Progenitor cell of endocrine pancreas (in vitro differentiated cells): Measurements from ENCODE around the gene STAU1. TPM values are rescaled to one million over a fixed set of nuclear protein-coding genes. Genes with fewer than 3 reads are reported as not detected.
"Not testable (repeated sequence)": the region's sequence is repeated elsewhere in the genome, so short reads cannot be mapped to it uniquely, and the experiment has no call there.

Experiments
- DNase-seq: peaks from one replicate; pipeline ENCODE4 v3.0.0; 2021; ENCODE audit warnings: low spot score; ENCODE audit not compliant: unreplicated experiment
- H3K27ac Mint-ChIP-seq: 2 replicates; pipeline ENCODE4 v1.8.0; 2021; ENCODE audit warnings: mild to moderate bottlenecking, moderate library complexity, mixed read lengths
- H3K27me3 Mint-ChIP-seq: 2 replicates; pipeline ENCODE4 v1.8.0; 2021; ENCODE audit warnings: mixed read lengths
- H3K36me3 Mint-ChIP-seq: 2 replicates; pipeline ENCODE4 v1.8.0; 2022; ENCODE audit warnings: mixed read lengths; ENCODE audit not compliant: insufficient read depth
- H3K4me1 Mint-ChIP-seq: 2 replicates; pipeline ENCODE4 v1.8.0; 2021; ENCODE audit warnings: low read depth, mixed read lengths
- H3K4me3 Mint-ChIP-seq: 2 replicates; pipeline ENCODE4 v1.8.0; 2021; ENCODE audit warnings: low read depth, mild to moderate bottlenecking, moderate library complexity, mixed read lengths
- H3K9me3 Mint-ChIP-seq: 2 replicates; pipeline ENCODE4 v1.8.0; 2021; ENCODE audit warnings: low read depth, mixed read lengths
- total RNA-seq: library from RNA; stranded (reverse); gene quantifications from 2 replicates; pipeline ENCODE4 v1.2.1, GENCODE V29; 2021
- TF ChIP-seq, protein P1 (sequence below): fragments of 200-600 bp; sonication (generic); IDR thresholded peaks from one replicate; pipeline ENCODE4 v1.5.0; 2021; ENCODE audit warnings: antibody characterized with exemption, mild to moderate bottlenecking; ENCODE audit not compliant: unreplicated experiment

The STAU1 gene
- total RNA-seq, 1 donor from 2014 or later: 93.9 TPM

DNA sequence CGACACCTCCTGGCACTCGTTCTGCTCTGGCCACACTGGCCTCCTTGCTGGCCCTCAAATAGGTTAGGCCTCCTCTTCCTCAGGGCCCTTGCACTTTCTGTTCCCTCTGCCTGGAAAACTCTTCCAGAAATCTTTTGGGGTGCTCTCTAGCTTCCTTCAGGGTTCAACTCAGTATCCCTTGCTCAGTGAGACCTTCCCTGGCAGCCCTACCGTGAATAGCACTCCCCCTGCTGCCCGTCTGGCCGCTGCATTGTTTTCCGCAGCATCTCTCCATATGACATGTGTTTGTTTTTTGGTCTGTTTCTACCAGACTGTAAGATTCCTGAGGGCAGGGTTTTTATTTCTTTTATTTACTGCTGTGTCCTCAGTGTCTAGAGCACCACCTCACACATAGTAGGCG is 37.8 kb upstream of the STAU1 start:
- peaks cover 31% of the 10 kb centered on the region for H3K36me3 Mint-ChIP-seq
- H3K27me3 Mint-ChIP-seq: no peaks in the 10 kb centered on the region
- H3K4me3 Mint-ChIP-seq: no peak overlapping the region
- TF ChIP-seq, protein P1, sequence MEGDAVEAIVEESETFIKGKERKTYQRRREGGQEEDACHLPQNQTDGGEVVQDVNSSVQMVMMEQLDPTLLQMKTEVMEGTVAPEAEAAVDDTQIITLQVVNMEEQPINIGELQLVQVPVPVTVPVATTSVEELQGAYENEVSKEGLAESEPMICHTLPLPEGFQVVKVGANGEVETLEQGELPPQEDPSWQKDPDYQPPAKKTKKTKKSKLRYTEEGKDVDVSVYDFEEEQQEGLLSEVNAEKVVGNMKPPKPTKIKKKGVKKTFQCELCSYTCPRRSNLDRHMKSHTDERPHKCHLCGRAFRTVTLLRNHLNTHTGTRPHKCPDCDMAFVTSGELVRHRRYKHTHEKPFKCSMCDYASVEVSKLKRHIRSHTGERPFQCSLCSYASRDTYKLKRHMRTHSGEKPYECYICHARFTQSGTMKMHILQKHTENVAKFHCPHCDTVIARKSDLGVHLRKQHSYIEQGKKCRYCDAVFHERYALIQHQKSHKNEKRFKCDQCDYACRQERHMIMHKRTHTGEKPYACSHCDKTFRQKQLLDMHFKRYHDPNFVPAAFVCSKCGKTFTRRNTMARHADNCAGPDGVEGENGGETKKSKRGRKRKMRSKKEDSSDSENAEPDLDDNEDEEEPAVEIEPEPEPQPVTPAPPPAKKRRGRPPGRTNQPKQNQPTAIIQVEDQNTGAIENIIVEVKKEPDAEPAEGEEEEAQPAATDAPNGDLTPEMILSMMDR: no peak
- peak overlapping the region; percentile 74 for H3K27ac Mint-ChIP-seq
- H3K9me3 Mint-ChIP-seq: no peaks in the 10 kb centered on the region
- DNase-seq: no peak
- H3K4me1 Mint-ChIP-seq: no peaks in the 10 kb centered on the region

DNA sequence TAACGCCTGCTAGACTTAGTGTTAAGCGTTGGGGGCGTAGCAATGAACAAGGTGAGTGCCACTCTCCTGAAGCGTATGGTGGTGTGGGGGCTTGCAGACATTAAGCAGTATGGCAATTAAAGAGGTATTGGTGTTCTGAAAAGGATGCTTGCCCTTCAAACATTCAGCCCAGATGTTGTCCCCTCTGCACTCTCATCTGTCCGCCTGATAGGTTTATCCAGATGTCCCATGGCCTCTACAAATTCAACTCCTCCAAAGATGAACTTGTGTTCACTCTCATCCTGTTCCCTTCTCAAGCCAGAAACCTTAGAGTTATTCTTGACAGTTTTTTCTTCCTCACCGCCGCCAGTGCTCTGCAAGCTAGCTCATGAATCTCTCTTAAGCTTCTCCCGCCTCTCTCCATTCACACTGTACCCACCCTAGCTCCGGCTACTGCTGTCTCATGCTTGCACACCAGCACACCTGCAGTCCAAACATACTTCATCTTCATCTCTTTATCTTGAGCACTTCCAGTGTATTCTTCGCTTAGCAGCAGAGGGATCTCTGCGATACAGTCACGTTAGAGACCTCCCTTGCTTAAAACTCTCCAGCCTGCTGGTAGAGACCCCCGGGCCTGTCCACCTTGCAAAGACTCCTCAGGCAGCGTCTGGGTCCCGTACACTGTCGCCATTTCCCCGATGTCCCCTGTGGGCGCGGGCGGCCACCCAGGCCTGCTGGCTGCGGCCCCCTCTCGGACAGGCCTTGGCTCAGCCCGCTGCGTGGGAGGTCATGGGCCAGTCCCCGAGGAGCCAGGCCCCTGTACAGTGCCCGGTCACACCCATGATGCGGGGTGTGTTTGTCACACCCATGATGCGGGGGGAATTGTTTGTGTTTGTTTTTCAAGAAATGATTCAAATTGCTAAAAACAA is 32.0 kb upstream of the STAU1 start:
- H3K27me3 Mint-ChIP-seq: no peaks in the 10 kb centered on the region

DNA sequence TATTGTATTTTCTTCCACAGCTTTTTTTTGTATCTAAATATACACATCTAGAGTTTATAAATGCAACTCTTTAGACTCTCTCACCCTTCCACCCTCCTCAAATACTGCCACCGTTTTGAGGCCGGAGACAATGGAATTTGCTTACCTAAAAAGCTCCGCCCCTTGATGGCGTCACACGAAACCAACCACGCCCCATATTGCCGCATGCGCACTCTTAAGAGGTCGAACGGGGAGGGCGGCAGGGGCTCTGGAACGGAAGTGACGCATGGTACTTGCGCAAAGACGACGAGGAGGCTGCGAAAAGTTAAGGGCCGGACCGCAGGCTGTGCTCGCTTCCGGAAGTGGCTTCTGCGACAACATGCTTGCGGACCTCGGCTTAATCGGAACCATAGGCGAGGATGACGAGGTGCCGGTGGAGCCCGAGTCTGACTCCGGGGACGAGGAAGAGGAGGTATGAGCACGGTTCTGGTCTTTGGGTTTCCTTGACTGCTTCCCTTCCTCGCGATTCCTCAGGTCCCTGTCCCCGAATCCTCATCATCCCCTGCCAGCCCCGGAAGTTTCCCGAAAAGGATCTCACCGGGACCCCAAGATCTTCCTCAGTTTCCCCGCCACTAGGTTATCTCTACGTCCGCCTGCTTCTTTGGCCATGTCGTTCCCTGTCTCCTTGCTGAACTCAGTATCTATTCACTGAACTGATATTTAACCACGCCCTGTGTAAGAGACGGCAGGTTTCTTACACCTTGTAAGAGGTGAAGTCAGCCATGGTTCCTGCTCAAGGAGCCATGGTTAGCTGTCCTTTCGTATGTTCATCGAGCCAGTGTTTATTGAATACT is 31.2 kb upstream of the STAU1 start, which contains the start of gene DDX27:
TSS of gene DDX27 (plus strand) at position 326 of the 833 bp plus-strand sequence. CDS start at position 359, 33 bp downstream.
- Mint-ChIP-seq H3K27ac (peak within 1 kb of the TSS; percentile 96), H3K4me3 (peak within 1 kb of the TSS; percentile 89), H3K27me3 (no peaks in the 10 kb centered on the region), H3K36me3 (peaks cover 8% of the 10 kb centered on the region), H3K9me3 (no peaks in the 10 kb centered on the region), H3K4me1 (peaks cover 15% of the 10 kb centered on the region)
- TF ChIP-seq, protein P1: no peak
- peak; percentile 95 for DNase-seq

More for the DNA sequence above, 32.0 kb upstream of the STAU1 start:
- Mint-ChIP-seq H3K36me3 (peaks cover 9% of the 10 kb centered on the region), H3K9me3 (no peaks in the 10 kb centered on the region), H3K4me1 (peaks cover 15% of the 10 kb centered on the region), H3K27ac (peak overlapping the region; percentile 96), H3K4me3 (peak overlapping the region; percentile 89)
- TF ChIP-seq, protein P1: no peak
- no peak for DNase-seq

DNA sequence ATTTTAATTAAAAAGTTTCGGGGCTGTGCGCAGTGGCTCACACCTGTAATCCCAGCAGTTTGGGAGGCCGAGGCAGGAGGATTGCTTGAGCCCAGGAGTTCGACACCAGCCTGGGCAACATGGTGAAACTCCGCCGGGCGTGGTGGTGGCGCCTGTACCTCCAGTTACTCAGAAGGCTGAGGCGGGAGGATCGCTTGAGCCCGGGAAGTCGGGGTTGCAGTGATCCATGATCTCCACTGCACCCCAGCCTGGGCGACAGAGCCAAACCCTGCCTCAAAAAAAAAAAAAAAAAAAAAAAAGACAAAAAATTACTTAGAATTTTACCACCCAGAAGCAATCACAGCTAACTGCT is 30.6 kb upstream of the STAU1 start:
- peak overlapping the region; percentile 96 for H3K27ac Mint-ChIP-seq
- peak overlapping the region; percentile 89 for H3K4me3 Mint-ChIP-seq
- H3K27me3 Mint-ChIP-seq, H3K9me3 Mint-ChIP-seq, H3K36me3 Mint-ChIP-seq, DNase-seq: not testable (repeated sequence)
- H3K4me1 Mint-ChIP-seq: peaks cover 15% of the 10 kb centered on the region

DNA sequence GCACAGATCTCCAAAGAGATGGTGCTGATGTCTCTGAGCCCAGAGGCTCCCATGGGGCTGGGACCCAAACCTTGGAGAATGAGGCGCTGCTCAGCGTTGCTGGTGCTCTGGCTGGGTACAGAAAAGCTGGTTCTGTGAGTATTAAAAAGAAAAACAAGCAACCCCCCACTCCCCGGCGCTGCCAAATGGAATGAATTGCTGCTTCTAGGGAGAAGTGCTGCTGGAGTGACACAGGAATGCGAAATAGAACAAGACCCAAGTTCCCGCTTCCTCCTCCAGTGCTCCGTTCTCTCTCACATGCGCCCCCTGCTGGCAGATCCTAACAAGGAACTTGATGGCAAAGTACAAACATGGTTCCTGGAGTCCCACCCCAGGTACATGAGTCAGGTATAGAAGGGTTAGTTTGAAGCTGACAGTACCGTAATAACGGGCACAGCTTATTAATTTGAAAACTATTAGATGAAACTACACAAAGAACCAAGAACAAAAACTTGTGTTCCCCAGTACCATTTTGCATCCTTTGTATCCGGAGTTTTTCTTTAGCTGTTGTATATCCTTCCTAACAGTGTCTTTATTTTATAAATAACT is 29.0 kb upstream of the STAU1 start:
- DNase-seq: peak; percentile 85
- TF ChIP-seq, protein P1: peak; percentile 89
- Mint-ChIP-seq H3K36me3 (peaks cover 1% of the 10 kb centered on the region), H3K27ac (peak overlapping the region; percentile 84), H3K27me3 (no peaks in the 10 kb centered on the region), H3K4me1 (peaks cover 15% of the 10 kb centered on the region), H3K9me3 (no peaks in the 10 kb centered on the region), H3K4me3 (peak overlapping the region; percentile 29)
